GM20431 (cell line): Measurements from ENCODE around the gene TSHZ1.
"Not testable (repeated sequence)": the region's sequence is repeated elsewhere in the genome, so short reads cannot be mapped to it uniquely, and the experiment has no call there.

Source experiments
- in situ Hi-C: fragments of 300-500 bp; cut with MseI, MboI; formaldehyde crosslinking; loops from one replicate; pipeline ENCODE4 v1.15.0; 2020; ENCODE audit warnings: low sequenced_read_pairs; ENCODE audit not compliant: unreplicated experiment

Gene TSHZ1

GRCh38 chr18:75293591-75293990 is 83.0 kb downstream of the TSHZ1 start:
- in situ Hi-C loops: no loop called here

- in situ Hi-C loops: no loop called here
Observed at GRCh38 chr18:75297731-75298130, 87.1 kb downstream of the TSHZ1 start.

GRCh38 chr18:75304678-75305557 is 94.3 kb downstream of the TSHZ1 start:
- in situ Hi-C loops: no loop called here

- in situ Hi-C loops: no loop called here
Observed at GRCh38 chr18:75305984-75306383, 95.4 kb downstream of the TSHZ1 start.

- in situ Hi-C loops: no loop called here
Observed at GRCh38 chr18:75307530-75307929, 96.9 kb downstream of the TSHZ1 start.

GRCh38 chr18:75309564-75309963 is 99.0 kb downstream of the TSHZ1 start:
- in situ Hi-C loops: no loop called here

GRCh38 chr18:75314117-75314516 is 103.5 kb downstream of the TSHZ1 start:
- in situ Hi-C loops: no loop called here

GRCh38 chr18:75314606-75315005 is 104.0 kb downstream of the TSHZ1 start:
- in situ Hi-C loops: no loop called here

GRCh38 chr18:75316223-75316622 is 105.6 kb downstream of the TSHZ1 start:
- in situ Hi-C loops: no loop called here

GRCh38 chr18:75316826-75317225 is 106.2 kb downstream of the TSHZ1 start:
- in situ Hi-C loops: no loop called here

GRCh38 chr18:75317300-75317699 is 106.7 kb downstream of the TSHZ1 start:
- in situ Hi-C loops: no loop called here

GRCh38 chr18:75317703-75318102 is 107.1 kb downstream of the TSHZ1 start:
- in situ Hi-C loops: no loop called here

GRCh38 chr18:75319905-75320304 is 109.3 kb downstream of the TSHZ1 start:
- in situ Hi-C loops: no loop called here

GRCh38 chr18:75320506-75320905 is 109.9 kb downstream of the TSHZ1 start:
- in situ Hi-C loops: no loop called here

- in situ Hi-C loops: no loop called here
Observed at GRCh38 chr18:75321431-75321830, 110.8 kb downstream of the TSHZ1 start.

GRCh38 chr18:75322206-75322605 is 111.6 kb downstream of the TSHZ1 start:
- in situ Hi-C loops: no loop called here

- in situ Hi-C loops: no loop called here
Observed at GRCh38 chr18:75323821-75324585, 113.4 kb downstream of the TSHZ1 start.

- in situ Hi-C loops: no loop called here
Observed at GRCh38 chr18:75324686-75325257, 114.2 kb downstream of the TSHZ1 start.

GRCh38 chr18:75329753-75330152 is 119.2 kb downstream of the TSHZ1 start:
- in situ Hi-C loops: not testable (repeated sequence)

GRCh38 chr18:75330308-75330707 is 119.7 kb downstream of the TSHZ1 start:
- in situ Hi-C loops: no loop called here

- in situ Hi-C loops: no loop called here
Observed at GRCh38 chr18:75334869-75335268, 124.3 kb downstream of the TSHZ1 start.
